Measurements from ENCODE around the gene SCAF1. TPM values are rescaled to one million over a fixed set of nuclear protein-coding genes. Genes with fewer than 3 reads are reported as not detected.
A peak's percentile ranks its signal among the peaks of the same experiment; 100 is the strongest.

The SCAF1 gene
- total RNA-seq, 6 donors from 2014 or later: 28.6 to 98.5 (median 71.0) TPM

- Histone ChIP-seq H3K4me3 (no peak overlapping the region), H3K36me3 (peaks cover 42 to 99% (median 91%) of the 10 kb centered on the region in 4 donors), H3K4me1 (no peaks in the 10 kb centered on the region), H3K27me3 (no peaks in the 10 kb centered on the region), H3K9me3 (no peaks in the 10 kb centered on the region), H3K27ac (no peak overlapping the region)
- WGBS, 2 donors: 92 to 93% methylated on average over 13 to 17 of the region's 17 CpGs
- no peak for ATAC-seq (ENCODE audit: low FRiP score in 2 of 2)
- TF ChIP-seq POLR2AphosphoS5 (IDR thresholded peaks at IDR 0.05) (no peak), POLR2A (IDR thresholded peaks at IDR 0.05) (no peak), CTCF (IDR thresholded peaks at IDR 0.05) (no peak), EP300 (IDR thresholded peaks at IDR 0.05) (no peak)
- DNase-seq: peak in 1 of 2 donors; percentile 40
Measured at GRCh38 chr19:49656456-49657109, 14.6 kb downstream of the SCAF1 start.

GRCh38 chr19:49657493-49658138, 15.6 kb downstream of the SCAF1 start:
- WGBS, 2 donors: 92 to 93% methylated on average over 15 to 22 of the region's 22 CpGs
- Histone ChIP-seq H3K9me3 (no peaks in the 10 kb centered on the region), H3K4me3 (no peak overlapping the region), H3K27me3 (no peaks in the 10 kb centered on the region), H3K36me3 (peaks cover 40 to 100% (median 96%) of the 10 kb centered on the region in 4 donors), H3K4me1 (no peaks in the 10 kb centered on the region), H3K27ac (no peak overlapping the region)
- ATAC-seq (ENCODE audit: low FRiP score in 2 of 2): no peak
- TF ChIP-seq POLR2AphosphoS5 (IDR thresholded peaks at IDR 0.05): no peak
- TF ChIP-seq EP300 (IDR thresholded peaks at IDR 0.05): no peak
- TF ChIP-seq CTCF (IDR thresholded peaks at IDR 0.05): no peak
- TF ChIP-seq POLR2A (IDR thresholded peaks at IDR 0.05): no peak
- DNase-seq: peak in 1 of 2 donors; percentile 70

GRCh38 chr19:49658139-49658517, 16.1 kb downstream of the SCAF1 start:
- WGBS, 2 donors: 80 to 94% methylated on average over 1 to 15 of the region's 15 CpGs
- Histone ChIP-seq H3K27me3 (no peaks in the 10 kb centered on the region), H3K36me3 (peaks cover 37 to 100% (median 94%) of the 10 kb centered on the region in 4 donors), H3K4me3 (no peak overlapping the region), H3K9me3 (no peaks in the 10 kb centered on the region), H3K4me1 (peaks cover 0 to 1% (median under 1%) of the 10 kb centered on the region in 4 donors), H3K27ac (no peak overlapping the region)
- TF ChIP-seq POLR2A (IDR thresholded peaks at IDR 0.05) (no peak), CTCF (IDR thresholded peaks at IDR 0.05) (no peak), EP300 (IDR thresholded peaks at IDR 0.05) (no peak), POLR2AphosphoS5 (IDR thresholded peaks at IDR 0.05) (no peak)
- DNase-seq (peak in 1 of 2 donors; percentile 70), ATAC-seq (ENCODE audit: low FRiP score in 2 of 2) (no peak)

- no peak for TF ChIP-seq EP300 (IDR thresholded peaks at IDR 0.05)
- TF ChIP-seq CTCF (IDR thresholded peaks at IDR 0.05): no peak
- no peak for TF ChIP-seq POLR2A (IDR thresholded peaks at IDR 0.05)
Measured at GRCh38 chr19:49658566-49659442, 16.8 kb downstream of the SCAF1 start.

More at GRCh38 chr19:49658566-49659442, 16.8 kb downstream of the SCAF1 start:
- Histone ChIP-seq H3K36me3 (peaks cover 34 to 95% (median 88%) of the 10 kb centered on the region in 4 donors), H3K27ac (no peak overlapping the region), H3K27me3 (no peaks in the 10 kb centered on the region), H3K4me1 (peaks cover 4 to 8% (median 6%) of the 10 kb centered on the region in 4 donors), H3K4me3 (no peak overlapping the region), H3K9me3 (no peaks in the 10 kb centered on the region)
- WGBS, 2 donors: 94 to 100% methylated on average over 6 to 12 of the region's 12 CpGs
- no peak for ATAC-seq (ENCODE audit: low FRiP score in 2 of 2)
- DNase-seq: no peak

Data from upper lobe of left lung (tissue), 6 donors.